ENCODE measurements around the gene TAF11L8.
"Not testable (repeated sequence)": the region's sequence is repeated elsewhere in the genome, so short reads cannot be mapped to it uniquely, and the experiment has no call there.

DNA sequence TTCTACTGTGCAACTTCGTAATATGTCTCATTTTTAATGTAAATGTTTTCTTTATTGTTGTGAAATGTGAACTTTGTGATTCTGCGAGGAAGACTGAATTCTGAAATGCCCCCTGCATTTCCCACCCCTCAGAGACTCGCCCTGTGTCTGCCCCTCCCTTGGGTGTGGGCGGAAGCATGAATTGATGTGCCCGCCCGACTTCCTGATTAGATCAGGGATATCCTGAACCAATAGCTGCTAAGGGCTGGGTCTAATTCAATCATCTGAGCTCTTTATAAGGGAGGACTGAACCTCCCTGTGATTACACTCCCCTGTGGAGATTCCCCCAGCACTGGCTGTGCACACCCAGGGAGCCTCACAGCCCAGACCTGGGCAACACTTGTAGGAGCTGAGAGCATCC, 13.1 kb upstream of the TAF11L8 start, which contains the start of gene TAF11L11:
- TF ChIP-seq POLR2A (IDR thresholded peaks at IDR 0.05) = not testable (repeated sequence)
- TF ChIP-seq, protein P1, sequence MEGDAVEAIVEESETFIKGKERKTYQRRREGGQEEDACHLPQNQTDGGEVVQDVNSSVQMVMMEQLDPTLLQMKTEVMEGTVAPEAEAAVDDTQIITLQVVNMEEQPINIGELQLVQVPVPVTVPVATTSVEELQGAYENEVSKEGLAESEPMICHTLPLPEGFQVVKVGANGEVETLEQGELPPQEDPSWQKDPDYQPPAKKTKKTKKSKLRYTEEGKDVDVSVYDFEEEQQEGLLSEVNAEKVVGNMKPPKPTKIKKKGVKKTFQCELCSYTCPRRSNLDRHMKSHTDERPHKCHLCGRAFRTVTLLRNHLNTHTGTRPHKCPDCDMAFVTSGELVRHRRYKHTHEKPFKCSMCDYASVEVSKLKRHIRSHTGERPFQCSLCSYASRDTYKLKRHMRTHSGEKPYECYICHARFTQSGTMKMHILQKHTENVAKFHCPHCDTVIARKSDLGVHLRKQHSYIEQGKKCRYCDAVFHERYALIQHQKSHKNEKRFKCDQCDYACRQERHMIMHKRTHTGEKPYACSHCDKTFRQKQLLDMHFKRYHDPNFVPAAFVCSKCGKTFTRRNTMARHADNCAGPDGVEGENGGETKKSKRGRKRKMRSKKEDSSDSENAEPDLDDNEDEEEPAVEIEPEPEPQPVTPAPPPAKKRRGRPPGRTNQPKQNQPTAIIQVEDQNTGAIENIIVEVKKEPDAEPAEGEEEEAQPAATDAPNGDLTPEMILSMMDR (IDR thresholded peaks at IDR 0.05) = not testable (repeated sequence)

Data from esophagus squamous epithelium (tissue), 4 donors.